Activated CD8-positive, alpha-beta T cell treated with anti-CD3 and anti-CD28 coated beads for 36 hours (primary cell): ENCODE results near the gene FJX1. TPM values are rescaled to one million over a fixed set of nuclear protein-coding genes. Genes with fewer than 3 reads are reported as not detected.

ENCODE experiments used
- ATAC-seq: fragments of 200-7000 bp; cut with Tn5 transposase; one replicate; pipeline ENCODE4 v1.10.0; 2021; ENCODE audit warnings: mild to moderate bottlenecking, moderate library complexity
- CTCF ChIA-PET: fragments of 350-600 bp; sonication (Branson Sonifier 250); formaldehyde crosslinking; loops from one replicate; lab custom pipeline; 2021; ENCODE audit warnings: antibody characterized with exemption; lab: Charles Lee
- POLR2A ChIA-PET: fragments of 350-600 bp; sonication (Branson Sonifier 250); formaldehyde crosslinking; loops from one replicate; lab custom pipeline; 2021; ENCODE audit warnings: antibody characterized with exemption; lab: Charles Lee
- DNase-seq: peaks from one replicate; pipeline ENCODE4 v3.0.0-alpha.2; 2020
- H3K27ac Mint-ChIP-seq: one replicate; pipeline ENCODE4 v1.8.0; 2021; ENCODE audit warnings: mild to moderate bottlenecking, mixed read lengths
- H3K27me3 Mint-ChIP-seq: one replicate; pipeline ENCODE4 v1.8.0; 2021; ENCODE audit warnings: mixed read lengths
- H3K36me3 Mint-ChIP-seq: one replicate; pipeline ENCODE4 v1.8.0; 2021; ENCODE audit warnings: low read depth, mixed read lengths
- H3K4me1 Mint-ChIP-seq: one replicate; pipeline ENCODE4 v1.8.0; 2021; ENCODE audit warnings: low read depth, mixed read lengths
- H3K4me3 Mint-ChIP-seq: one replicate; pipeline ENCODE4 v1.8.0; 2021; ENCODE audit warnings: mild to moderate bottlenecking, moderate library complexity, mixed read lengths
- H3K9me3 Mint-ChIP-seq: one replicate; pipeline ENCODE4 v1.8.0; 2021; ENCODE audit warnings: mixed read lengths
- CTCF ChIP-seq: fragments of 200-600 bp; IDR thresholded peaks from one replicate; pipeline ENCODE4 v1.8.0; 2022; ENCODE audit warnings: antibody characterized with exemption, mild to moderate bottlenecking
- intact Hi-C: fragments of 100-400 bp; cut with micrococcal nuclease; formaldehyde crosslinking; loops from one replicate; pipeline ENCODE4 v1.10.0; 2022
- total RNA-seq, 2 experiments: library from RNA; stranded (reverse); gene quantifications; one replicate each; pipeline ENCODE4 v1.2.3, GENCODE V29; 2021

FJX1 gene, protein sequence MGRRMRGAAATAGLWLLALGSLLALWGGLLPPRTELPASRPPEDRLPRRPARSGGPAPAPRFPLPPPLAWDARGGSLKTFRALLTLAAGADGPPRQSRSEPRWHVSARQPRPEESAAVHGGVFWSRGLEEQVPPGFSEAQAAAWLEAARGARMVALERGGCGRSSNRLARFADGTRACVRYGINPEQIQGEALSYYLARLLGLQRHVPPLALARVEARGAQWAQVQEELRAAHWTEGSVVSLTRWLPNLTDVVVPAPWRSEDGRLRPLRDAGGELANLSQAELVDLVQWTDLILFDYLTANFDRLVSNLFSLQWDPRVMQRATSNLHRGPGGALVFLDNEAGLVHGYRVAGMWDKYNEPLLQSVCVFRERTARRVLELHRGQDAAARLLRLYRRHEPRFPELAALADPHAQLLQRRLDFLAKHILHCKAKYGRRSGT
- 1 to 10 TPM; 1.4 to 2.1 TPM for total RNA-seq

- H3K27me3 Mint-ChIP-seq = peaks cover 49% of the 10 kb centered on the region
- CTCF ChIA-PET = interaction anchor here (0.7 to 3.9 kb wide), 5 partner anchors 59 to 1223 kb away, joined by 3 to 22 read pairs (median 3); no protein-coding TSS in a partner anchor
- POLR2A ChIA-PET = no interaction called here
These were observed at the start of gene FJX1 for GRCh38 chr11:35617687-35618496. Gene FJX1 (plus strand): TSS chr11:35618460. CDS start chr11:35618637, 177 bp downstream.

GRCh38 chr11:35571696-35572095 is 46.6 kb upstream of the FJX1 start:
- peaks cover 15% of the 10 kb centered on the region for H3K27me3 Mint-ChIP-seq
- H3K4me3 Mint-ChIP-seq = no peak overlapping the region
- no peak overlapping the region for H3K27ac Mint-ChIP-seq
- TF ChIP-seq CTCF = no peak
- no peaks in the 10 kb centered on the region for H3K36me3 Mint-ChIP-seq
- H3K9me3 Mint-ChIP-seq = peaks cover 3% of the 10 kb centered on the region
- no peak for ATAC-seq
- intact Hi-C loops = no loop called here
- CTCF ChIA-PET = no interaction called here
- no peaks in the 10 kb centered on the region for H3K4me1 Mint-ChIP-seq
- no peak for DNase-seq
- POLR2A ChIA-PET = no interaction called here

More at GRCh38 chr11:35617687-35618496, at the start of gene FJX1:
- Mint-ChIP-seq H3K36me3 (no peaks in the 10 kb centered on the region), H3K4me3 (peak within 1 kb of the TSS; percentile 66), H3K27ac (no peak within 1 kb of the TSS), H3K4me1 (peaks cover 8% of the 10 kb centered on the region), H3K9me3 (no peaks in the 10 kb centered on the region)
- intact Hi-C loops = loop anchor here (2.0 to 5.0 kb wide), 2 partner anchors 203 to 649 kb away; no protein-coding TSS in a partner anchor
- ATAC-seq = peak; percentile 19
- DNase-seq = peak; percentile 34
- TF ChIP-seq CTCF = no peak

DNA sequence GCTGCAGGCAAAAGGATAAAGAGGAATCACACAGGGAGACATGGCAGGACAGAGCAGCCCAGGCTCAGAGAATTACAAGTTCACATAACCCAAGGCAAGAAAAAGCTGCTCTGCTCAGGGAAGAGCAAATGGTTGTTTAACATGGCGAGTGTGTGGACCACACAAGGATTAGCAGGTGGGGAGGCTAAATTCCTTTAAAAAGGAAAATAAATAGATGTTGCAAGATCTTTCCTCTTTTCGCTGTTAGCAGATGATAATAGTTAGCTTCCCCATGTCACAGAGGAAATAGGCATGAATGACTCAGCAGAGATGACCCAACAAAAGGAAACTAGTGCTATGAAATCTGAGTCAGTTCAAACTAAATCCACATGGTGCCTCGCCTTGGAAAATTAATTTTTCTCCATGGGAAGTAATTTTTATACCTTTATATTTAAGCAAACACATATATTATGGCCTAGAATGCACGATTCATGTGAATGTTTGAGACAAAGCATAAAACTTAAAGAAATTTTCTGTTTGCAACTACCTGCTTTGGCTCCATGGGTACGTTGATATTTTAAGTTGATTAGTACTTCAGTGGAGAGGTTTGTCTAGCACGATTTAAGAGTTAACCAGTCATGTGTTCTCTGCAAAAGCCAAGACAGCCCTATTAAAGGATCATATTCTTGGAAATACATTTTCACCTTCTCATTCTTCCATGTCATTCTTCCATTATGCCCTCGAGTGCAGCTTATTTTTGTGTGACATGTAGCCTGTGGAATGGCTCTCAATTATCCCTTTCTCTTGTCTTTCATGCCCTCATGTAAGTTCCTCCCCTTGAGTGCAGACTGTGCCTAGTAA is 38.5 kb upstream of the FJX1 start:
- TF ChIP-seq CTCF = no peak
- ChIA-PET POLR2A (no interaction called here), CTCF (interaction anchor here (0.6 kb wide), 1 partner anchor 552 kb away, joined by 3 read pairs; no protein-coding TSS in a partner anchor)
- intact Hi-C loops = no loop called here
- Mint-ChIP-seq H3K36me3 (no peaks in the 10 kb centered on the region), H3K27ac (no peak overlapping the region), H3K9me3 (no peaks in the 10 kb centered on the region), H3K4me3 (no peak overlapping the region), H3K4me1 (no peaks in the 10 kb centered on the region), H3K27me3 (peaks cover 25% of the 10 kb centered on the region)
- no peak for DNase-seq
- no peak for ATAC-seq

DNA sequence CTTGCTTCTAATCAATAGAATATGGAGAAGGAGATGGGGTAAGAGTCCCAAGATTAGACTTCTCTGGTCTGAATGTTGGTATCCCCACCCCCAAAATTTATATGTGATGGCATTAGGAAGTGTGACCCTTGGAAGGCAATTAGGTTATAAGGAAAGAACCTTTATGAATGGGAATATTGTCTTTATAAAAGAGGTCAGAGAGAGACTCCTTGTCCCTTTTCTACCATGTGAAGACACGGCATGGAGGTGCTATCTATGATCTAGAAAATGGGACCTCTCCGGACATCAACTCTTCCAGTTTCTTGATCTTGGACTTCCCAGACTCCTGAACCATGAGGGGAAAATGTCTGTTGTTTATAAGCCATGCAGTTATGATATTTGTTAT is 37.9 kb upstream of the FJX1 start:
- Mint-ChIP-seq H3K9me3 (no peaks in the 10 kb centered on the region), H3K4me1 (no peaks in the 10 kb centered on the region), H3K27ac (no peak overlapping the region), H3K27me3 (peaks cover 30% of the 10 kb centered on the region), H3K4me3 (no peak overlapping the region), H3K36me3 (no peaks in the 10 kb centered on the region)
- ATAC-seq (no peak), DNase-seq (no peak)
- ChIA-PET POLR2A (no interaction called here), CTCF (interaction anchor here (0.6 kb wide), 1 partner anchor 551 kb away, joined by 3 read pairs; no protein-coding TSS in a partner anchor)
- TF ChIP-seq CTCF = no peak
- intact Hi-C loops = no loop called here
